Neural cell (in vitro differentiated cells): ENCODE results near the gene LPAR5. TPM values are rescaled to one million over a fixed set of nuclear protein-coding genes. Genes with fewer than 3 reads are reported as not detected.

ENCODE experiments used
- H2AFZ ChIP-seq: fragments of 200-600, 300-800 bp; sonication (generic), shearing (Covaris generic); 2 replicates; pipeline ENCODE4 v1.6.0; 2014; ENCODE audit warnings: low read depth, mild to moderate bottlenecking, antibody characterized with exemption, low read length, moderate library complexity
- H3F3A ChIP-seq: fragments of 200-600 bp; shearing (Covaris generic); 2 replicates; pipeline ENCODE4 v1.6.1; 2016; ENCODE audit warnings: mild to moderate bottlenecking, moderate library complexity, mixed read lengths, antibody characterized with exemption, low read length; ENCODE audit not compliant: insufficient read depth, poor library complexity, severe bottlenecking
- H3K27ac ChIP-seq: fragments of 200-600, 300-800 bp; sonication (generic), shearing (Covaris generic); 2 replicates; pipeline ENCODE4 v1.5.1; 2014; ENCODE audit warnings: mild to moderate bottlenecking, low read length, moderate library complexity
- H3K27me3 ChIP-seq: fragments of 300-800, 200-600 bp; sonication (generic), shearing (Covaris generic); 2 replicates; pipeline ENCODE4 v1.6.0; 2014; ENCODE audit warnings: mild to moderate bottlenecking, low read depth, low read length, moderate library complexity; ENCODE audit not compliant: insufficient read depth
- H3K36me3 ChIP-seq: fragments of 300-800, 200-600 bp; sonication (generic), shearing (Covaris generic); 2 replicates; pipeline ENCODE4 v1.5.1; 2014; ENCODE audit warnings: mild to moderate bottlenecking, antibody characterized with exemption, low read length, moderate library complexity; ENCODE audit not compliant: insufficient read depth
- H3K4me2 ChIP-seq: fragments of 300-800, 200-600 bp; sonication (generic), shearing (Covaris generic); 2 replicates; pipeline ENCODE4 v1.6.0; 2014; ENCODE audit warnings: mild to moderate bottlenecking, low read length
- H3K4me3 ChIP-seq: fragments of 300-800, 200-600 bp; sonication (generic), shearing (Covaris generic); 2 replicates; pipeline ENCODE4 v1.5.1; 2014; ENCODE audit warnings: mild to moderate bottlenecking, low read length, moderate library complexity
- H3K79me2 ChIP-seq: fragments of 200-600 bp; shearing (Covaris generic); replicated peaks from 2 replicates; pipeline ENCODE4 v1.6.0; 2014; ENCODE audit warnings: mild to moderate bottlenecking, low read length, moderate library complexity; ENCODE audit not compliant: insufficient read depth
- H3K9ac ChIP-seq: fragments of 300-800, 200-600 bp; sonication (generic), shearing (Covaris generic); 2 replicates; pipeline ENCODE4 v1.6.1; 2016; ENCODE audit warnings: mild to moderate bottlenecking, low read length, mixed read lengths
- H3K9me2 ChIP-seq: fragments of 200-600 bp; shearing (Covaris generic); 2 replicates; pipeline ENCODE4 v1.6.1; 2016; ENCODE audit warnings: mild to moderate bottlenecking, low read length, mixed read lengths; ENCODE audit not compliant: insufficient read depth
- H3K9me3 ChIP-seq: fragments of 200-600, 300-800 bp; sonication (generic), shearing (Covaris generic); 2 replicates; pipeline ENCODE4 v1.6.1; 2016; ENCODE audit warnings: mild to moderate bottlenecking, mixed run types, low read length, moderate library complexity, mixed read lengths
- H4K20me1 ChIP-seq: fragments of 200-600 bp; shearing (Covaris generic); 2 replicates; pipeline ENCODE4 v1.6.1; 2016; ENCODE audit warnings: mild to moderate bottlenecking, mixed run types; ENCODE audit not compliant: insufficient read depth
- EP300 ChIP-seq: fragments of 450-650 bp; conservative IDR thresholded peaks from 2 replicates; pipeline ENCODE4 v1.6.1; 2014; ENCODE audit warnings: antibody characterized with exemption, mild to moderate bottlenecking, moderate library complexity; ENCODE audit not compliant: poor library complexity, severe bottlenecking
- EZH2 ChIP-seq: fragments of 200-600, 300-800 bp; shearing (Covaris generic), sonication (generic); IDR thresholded peaks from 2 replicates; pipeline ENCODE4 v1.6.1; 2014; ENCODE audit warnings: antibody characterized with exemption, low read length, borderline replicate concordance, mild to moderate bottlenecking; ENCODE audit not compliant: insufficient read depth, poor library complexity, severe bottlenecking
- MXI1 ChIP-seq: fragments of 450-650 bp; conservative IDR thresholded peaks from 2 replicates; pipeline ENCODE4 v1.6.1; 2014; ENCODE audit warnings: antibody characterized with exemption, mild to moderate bottlenecking; ENCODE audit not compliant: poor library complexity, severe bottlenecking
- POLR2AphosphoS5 ChIP-seq: IDR thresholded peaks from 2 replicates; pipeline ENCODE4 v1.6.1; 2012
- RAD21 ChIP-seq: fragments of 450-650 bp; conservative IDR thresholded peaks from 2 replicates; pipeline ENCODE4 v1.6.1; 2014; ENCODE audit warnings: antibody characterized with exemption, mild to moderate bottlenecking, moderate library complexity
- SMC3 ChIP-seq: fragments of 450-650 bp; conservative IDR thresholded peaks from 2 replicates; pipeline ENCODE4 v1.6.1; 2014; ENCODE audit warnings: antibody characterized with exemption, mild to moderate bottlenecking, moderate library complexity; ENCODE audit not compliant: poor library complexity
- TAF1 ChIP-seq: IDR thresholded peaks from 2 replicates; pipeline ENCODE4 v1.6.1; 2012; ENCODE audit warnings: low read depth
- polyA plus RNA-seq: library from polyadenylated mRNA; depleted of rRNA; stranded (reverse); fragments of >200 nt; gene quantifications from 2 replicates; pipeline ENCODE4 v1.2.3, GENCODE V29; 2014
- TF ChIP-seq, protein P1 (sequence below): IDR thresholded peaks from 2 replicates; pipeline ENCODE4 v1.6.1; 2012; ENCODE audit warnings: borderline replicate concordance
- TF ChIP-seq, protein P2 (sequence below): fragments of 450-650 bp; IDR thresholded peaks from 2 replicates; pipeline ENCODE4 v1.5.1; 2014; ENCODE audit warnings: antibody characterized with exemption, mild to moderate bottlenecking, moderate library complexity; ENCODE audit not compliant: poor library complexity, severe bottlenecking

The LPAR5 gene
- polyA plus RNA-seq, 1 donor from 2014 or later, result not detected

DNA sequence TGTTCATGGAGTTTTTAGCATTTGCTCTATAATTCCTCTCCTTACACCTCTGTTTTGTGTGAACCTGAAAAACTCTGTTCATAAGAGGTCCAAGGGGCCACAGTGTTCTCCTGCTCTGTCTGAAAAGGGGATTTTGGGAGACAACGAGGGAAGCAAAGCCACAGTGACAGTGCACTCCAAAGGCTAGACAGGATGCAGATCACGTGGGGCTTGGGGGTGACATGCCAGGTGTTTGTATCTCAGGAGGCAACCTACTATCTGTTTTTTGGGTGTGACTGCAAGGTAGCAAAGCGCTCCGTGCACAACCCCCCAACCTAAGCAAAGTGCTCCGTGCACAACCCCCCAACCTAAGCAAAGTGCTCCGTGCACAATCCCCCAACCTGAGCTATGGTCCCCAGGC lies 23.5 kb downstream of the LPAR5 start:
- H2AFZ ChIP-seq, result no peak overlapping the region
- peaks cover 20% of the 10 kb centered on the region for H3F3A ChIP-seq
- TF ChIP-seq EP300 (no peak), SMC3 (no peak)
- H3K9ac ChIP-seq, result peak overlapping the region; percentile 81
- H3K4me3 ChIP-seq, result peak overlapping the region; percentile 59
- H4K20me1 ChIP-seq, result no peaks in the 10 kb centered on the region
- H3K9me2 ChIP-seq, result no peaks in the 10 kb centered on the region
- H3K36me3 ChIP-seq, result no peaks in the 10 kb centered on the region
- H3K4me2 ChIP-seq, result peak overlapping the region; percentile 68
- no peaks in the 10 kb centered on the region for H3K79me2 ChIP-seq
- H3K9me3 ChIP-seq, result no peaks in the 10 kb centered on the region
- peak overlapping the region; percentile 94 for H3K27ac ChIP-seq
- H3K27me3 ChIP-seq, result no peaks in the 10 kb centered on the region

DNA sequence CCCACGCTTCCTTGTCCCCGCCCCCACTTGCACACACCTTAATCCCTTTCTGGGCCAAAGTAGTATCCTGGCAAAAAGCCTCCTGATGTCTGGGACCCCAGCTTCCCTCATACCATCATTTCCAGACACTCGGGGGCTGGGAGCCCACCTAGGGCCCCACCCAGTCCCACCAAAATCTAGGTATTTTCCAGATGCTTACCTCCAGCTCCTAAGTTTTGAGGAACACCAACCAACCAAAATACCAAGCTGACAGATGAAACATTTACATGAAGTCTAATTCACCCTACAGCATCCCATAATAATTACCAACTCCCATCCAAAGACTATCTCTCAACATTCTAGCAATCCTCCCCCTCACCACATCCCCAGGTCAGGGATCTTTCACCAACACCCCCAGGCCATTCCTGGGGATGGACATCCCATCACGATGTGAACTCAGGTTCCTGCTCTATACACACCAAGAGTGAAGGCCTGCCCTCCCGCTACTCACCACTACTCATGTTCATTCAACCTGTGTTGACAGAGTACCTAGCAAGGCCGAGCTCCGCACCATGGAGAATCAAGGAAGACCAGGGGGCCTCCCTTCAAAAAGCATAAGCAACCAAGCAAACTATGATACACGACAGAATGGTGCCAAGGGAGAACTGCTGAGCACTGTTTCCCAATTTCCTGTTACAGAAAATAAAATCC lies 27.0 kb downstream of the LPAR5 start:
- Histone ChIP-seq H3K9me2 (no peaks in the 10 kb centered on the region), H3K4me3 (no peak overlapping the region), H3K27me3 (no peaks in the 10 kb centered on the region), H4K20me1 (peaks cover 9% of the 10 kb centered on the region), H3K9ac (no peak overlapping the region), H3K9me3 (no peaks in the 10 kb centered on the region), H3F3A (peaks cover 8% of the 10 kb centered on the region), H3K4me2 (no peak overlapping the region), H2AFZ (no peak overlapping the region), H3K36me3 (no peaks in the 10 kb centered on the region), H3K27ac (peak overlapping the region; percentile 89), H3K79me2 (peaks cover 25% of the 10 kb centered on the region)
- TF ChIP-seq RAD21, result no peak

DNA sequence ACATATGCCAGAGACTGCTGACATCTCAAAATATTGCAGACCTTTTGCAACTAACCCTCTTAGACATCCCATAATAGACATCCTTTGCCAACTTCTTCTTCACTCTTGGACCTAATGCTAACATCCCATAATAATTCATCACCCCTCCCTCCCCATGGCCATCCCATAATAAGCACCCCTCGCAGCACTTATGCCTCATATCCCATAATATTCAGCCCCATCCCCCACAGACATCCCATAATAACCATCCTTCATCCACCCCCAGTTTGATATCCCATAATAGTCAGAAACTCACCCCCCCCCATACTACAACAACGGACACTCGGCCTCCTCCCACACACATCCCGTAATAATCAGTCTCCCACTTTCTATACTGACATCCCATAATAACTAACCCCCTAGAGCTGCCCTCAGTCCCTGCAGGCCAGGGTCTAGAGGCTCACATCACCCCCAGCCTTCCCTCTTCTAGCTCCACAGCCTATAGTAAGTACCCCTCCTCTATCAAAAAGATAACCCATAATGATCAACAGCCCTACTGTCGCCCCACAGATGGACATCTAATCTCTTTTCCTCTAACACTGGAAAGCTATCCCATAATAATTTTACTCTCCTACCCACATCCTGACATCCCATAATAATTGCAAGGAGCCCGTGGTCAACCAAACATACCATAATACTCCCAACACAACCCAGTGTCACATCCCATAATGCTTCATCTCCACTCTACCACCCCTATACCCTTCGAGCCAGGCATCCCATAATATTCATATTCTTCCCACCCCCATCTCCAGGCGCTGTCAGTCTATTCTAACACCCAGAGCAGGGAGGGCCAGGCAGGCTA lies 27.8 kb downstream of the LPAR5 start:
- Histone ChIP-seq H4K20me1 (peaks cover 14% of the 10 kb centered on the region), H3K9ac (peak overlapping the region; percentile 95), H2AFZ (peak overlapping the region; percentile 14), H3K27ac (peak overlapping the region; percentile 89), H3K4me2 (peak overlapping the region; percentile 29), H3F3A (peaks cover 8% of the 10 kb centered on the region), H3K9me3 (no peaks in the 10 kb centered on the region), H3K27me3 (no peaks in the 10 kb centered on the region), H3K9me2 (no peaks in the 10 kb centered on the region), H3K79me2 (peaks cover 33% of the 10 kb centered on the region), H3K36me3 (no peaks in the 10 kb centered on the region), H3K4me3 (peak overlapping the region; percentile 69)
- no peak for TF ChIP-seq SMC3
- TF ChIP-seq TAF1, result peak; percentile 20
- TF ChIP-seq EP300, result no peak

DNA sequence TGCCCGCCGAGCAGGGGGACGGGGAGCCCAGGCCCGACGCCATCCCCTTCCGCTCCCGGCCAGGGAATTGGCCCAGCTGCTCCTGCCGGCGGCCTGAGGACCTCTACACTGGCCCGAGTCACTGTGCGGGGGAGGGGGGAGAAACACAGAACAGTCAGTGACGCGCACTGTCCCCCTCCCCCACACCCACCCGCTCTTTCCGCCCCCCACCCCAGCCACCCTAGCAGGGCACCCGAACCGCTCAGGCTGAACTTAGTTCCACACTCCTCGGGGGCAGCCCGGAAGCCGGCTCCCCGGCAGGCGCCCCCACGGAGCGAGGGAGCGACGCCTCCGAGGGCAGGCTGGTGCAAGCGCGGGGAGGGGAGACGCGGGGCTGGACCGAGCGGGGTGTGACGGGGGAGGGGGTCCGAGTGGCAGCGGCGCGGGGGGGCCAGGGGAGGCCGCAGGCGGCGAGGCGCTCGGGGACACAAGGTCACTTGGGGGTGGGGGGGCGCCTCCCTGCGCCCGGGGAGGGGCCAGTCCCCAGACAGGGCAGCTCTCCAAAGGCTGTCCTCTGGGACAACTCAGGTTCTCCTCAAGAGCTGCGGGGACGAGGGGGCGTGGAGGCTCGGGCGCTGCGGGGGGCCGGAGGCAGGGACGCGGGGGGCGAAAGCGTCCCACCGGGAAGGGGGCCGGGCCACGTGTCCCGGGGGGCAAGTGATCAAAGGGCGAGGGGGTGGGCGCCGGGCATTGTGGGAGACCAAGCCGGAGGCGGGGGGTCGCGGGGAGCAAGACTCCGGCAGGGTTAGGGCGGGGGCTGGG lies 29.2 kb downstream of the LPAR5 start:
- Histone ChIP-seq H3K9me3 (no peaks in the 10 kb centered on the region), H2AFZ (peak overlapping the region; percentile 45)

More for the DNA sequence above, 29.2 kb downstream of the LPAR5 start:
- Histone ChIP-seq H3K9me2 (no peaks in the 10 kb centered on the region), H3K9ac (peak overlapping the region; percentile 95), H3K27me3 (no peaks in the 10 kb centered on the region), H3K4me3 (peak overlapping the region; percentile 69), H3K27ac (peak overlapping the region; percentile 89), H4K20me1 (peaks cover 20% of the 10 kb centered on the region), H3F3A (peaks cover 6% of the 10 kb centered on the region), H3K36me3 (no peaks in the 10 kb centered on the region), H3K4me2 (peak overlapping the region; percentile 59), H3K79me2 (peaks cover 47% of the 10 kb centered on the region)
- TF ChIP-seq EP300, result no peak
- TF ChIP-seq RAD21, result no peak
- TF ChIP-seq, protein P1, sequence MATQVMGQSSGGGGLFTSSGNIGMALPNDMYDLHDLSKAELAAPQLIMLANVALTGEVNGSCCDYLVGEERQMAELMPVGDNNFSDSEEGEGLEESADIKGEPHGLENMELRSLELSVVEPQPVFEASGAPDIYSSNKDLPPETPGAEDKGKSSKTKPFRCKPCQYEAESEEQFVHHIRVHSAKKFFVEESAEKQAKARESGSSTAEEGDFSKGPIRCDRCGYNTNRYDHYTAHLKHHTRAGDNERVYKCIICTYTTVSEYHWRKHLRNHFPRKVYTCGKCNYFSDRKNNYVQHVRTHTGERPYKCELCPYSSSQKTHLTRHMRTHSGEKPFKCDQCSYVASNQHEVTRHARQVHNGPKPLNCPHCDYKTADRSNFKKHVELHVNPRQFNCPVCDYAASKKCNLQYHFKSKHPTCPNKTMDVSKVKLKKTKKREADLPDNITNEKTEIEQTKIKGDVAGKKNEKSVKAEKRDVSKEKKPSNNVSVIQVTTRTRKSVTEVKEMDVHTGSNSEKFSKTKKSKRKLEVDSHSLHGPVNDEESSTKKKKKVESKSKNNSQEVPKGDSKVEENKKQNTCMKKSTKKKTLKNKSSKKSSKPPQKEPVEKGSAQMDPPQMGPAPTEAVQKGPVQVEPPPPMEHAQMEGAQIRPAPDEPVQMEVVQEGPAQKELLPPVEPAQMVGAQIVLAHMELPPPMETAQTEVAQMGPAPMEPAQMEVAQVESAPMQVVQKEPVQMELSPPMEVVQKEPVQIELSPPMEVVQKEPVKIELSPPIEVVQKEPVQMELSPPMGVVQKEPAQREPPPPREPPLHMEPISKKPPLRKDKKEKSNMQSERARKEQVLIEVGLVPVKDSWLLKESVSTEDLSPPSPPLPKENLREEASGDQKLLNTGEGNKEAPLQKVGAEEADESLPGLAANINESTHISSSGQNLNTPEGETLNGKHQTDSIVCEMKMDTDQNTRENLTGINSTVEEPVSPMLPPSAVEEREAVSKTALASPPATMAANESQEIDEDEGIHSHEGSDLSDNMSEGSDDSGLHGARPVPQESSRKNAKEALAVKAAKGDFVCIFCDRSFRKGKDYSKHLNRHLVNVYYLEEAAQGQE, result no peak
- TF ChIP-seq, protein P2, sequence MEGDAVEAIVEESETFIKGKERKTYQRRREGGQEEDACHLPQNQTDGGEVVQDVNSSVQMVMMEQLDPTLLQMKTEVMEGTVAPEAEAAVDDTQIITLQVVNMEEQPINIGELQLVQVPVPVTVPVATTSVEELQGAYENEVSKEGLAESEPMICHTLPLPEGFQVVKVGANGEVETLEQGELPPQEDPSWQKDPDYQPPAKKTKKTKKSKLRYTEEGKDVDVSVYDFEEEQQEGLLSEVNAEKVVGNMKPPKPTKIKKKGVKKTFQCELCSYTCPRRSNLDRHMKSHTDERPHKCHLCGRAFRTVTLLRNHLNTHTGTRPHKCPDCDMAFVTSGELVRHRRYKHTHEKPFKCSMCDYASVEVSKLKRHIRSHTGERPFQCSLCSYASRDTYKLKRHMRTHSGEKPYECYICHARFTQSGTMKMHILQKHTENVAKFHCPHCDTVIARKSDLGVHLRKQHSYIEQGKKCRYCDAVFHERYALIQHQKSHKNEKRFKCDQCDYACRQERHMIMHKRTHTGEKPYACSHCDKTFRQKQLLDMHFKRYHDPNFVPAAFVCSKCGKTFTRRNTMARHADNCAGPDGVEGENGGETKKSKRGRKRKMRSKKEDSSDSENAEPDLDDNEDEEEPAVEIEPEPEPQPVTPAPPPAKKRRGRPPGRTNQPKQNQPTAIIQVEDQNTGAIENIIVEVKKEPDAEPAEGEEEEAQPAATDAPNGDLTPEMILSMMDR, result no peak
- TF ChIP-seq EZH2, result no peak
- no peak for TF ChIP-seq TAF1
- no peak for TF ChIP-seq MXI1
- TF ChIP-seq SMC3, result no peak
- no peak for TF ChIP-seq POLR2AphosphoS5
